GM12878 (cell line): ENCODE results near the gene SEPSECS. TPM values are rescaled to one million over a fixed set of nuclear protein-coding genes. Genes with fewer than 3 reads are reported as not detected.
"Not testable (repeated sequence)": the region's sequence is repeated elsewhere in the genome, so short reads cannot be mapped to it uniquely, and the experiment has no call there.

Experiments
- ATAC-seq: fragments of 200-7000 bp; cut with Tn5 transposase; 3 replicates; pipeline ENCODE4 v1.9.1; 2020; ENCODE audit warnings: mild to moderate bottlenecking, moderate library complexity
- BruUV-seq: library from RNA; stranded (reverse); fragments of 400-500 nt; replicated peaks from 2 replicates; lab custom pipeline; 2021; lab: Mats Ljungman, UMichigan
- CTCF ChIA-PET: fragments of 300-600 bp; sonication (Branson Sonifier 250); formaldehyde crosslinking; extraction: SDS; loops from one replicate; lab custom pipeline; 2021; ENCODE audit warnings: inconsistent platforms; lab: Yijun Ruan, JAX
- POLR2A ChIA-PET: fragments of 350-600 bp; formaldehyde crosslinking; extraction: SDS; loops from one replicate; lab custom pipeline; 2021; ENCODE audit warnings: inconsistent platforms; lab: Charles Lee
- RAD21 ChIA-PET: fragments of 300-600 bp; sonication (Branson Sonifier 250); formaldehyde crosslinking; loops from one replicate; lab custom pipeline; 2023; ENCODE audit warnings: antibody characterized with exemption; ENCODE audit not compliant: unreplicated experiment; lab: Charles Lee
- SMC1A ChIA-PET: fragments of 300-600 bp; sonication (Branson Sonifier 250); formaldehyde crosslinking; loops from one replicate; lab custom pipeline; 2023; ENCODE audit not compliant: unreplicated experiment, uncharacterized antibody; lab: Charles Lee
- DNase-seq: peaks from one replicate; pipeline ENCODE4 v3.0.0-alpha.2; 2011; ENCODE audit warnings: low read depth, low spot score
- FAIRE-seq: peaks from 3 replicates; lab custom pipeline; 2011; peaks lifted over from hg19 to GRCh38; lab: Jason Lieb, UNC
- H2AFZ ChIP-seq: 2 replicates; pipeline ENCODE4 v1.6.0; 2011; ENCODE audit warnings: low read depth, low read length, control low read depth; ENCODE audit not compliant: control insufficient read depth
- H3K27ac ChIP-seq: 2 replicates; pipeline ENCODE4 v1.5.1; 2011; ENCODE audit warnings: control low read depth; ENCODE audit not compliant: control insufficient read depth, insufficient read depth
- H3K27me3 ChIP-seq, 2 experiments: replicated peaks in 1 of 2; 2 replicates each; pipeline versions ENCODE4 v1.6.0 to v1.6.1; 2011; ENCODE audit warnings: low read length in 1 of 2; ENCODE audit not compliant: control insufficient read depth in 2 of 2, insufficient read depth in 2 of 2
- H3K36me3 ChIP-seq, 2 experiments: 2 replicates each; pipeline ENCODE4 v1.5.1; 2011; ENCODE audit warnings: low read length in 1 of 2; ENCODE audit not compliant: control insufficient read depth in 2 of 2, insufficient read depth in 2 of 2
- H3K4me1 ChIP-seq: 2 replicates; pipeline ENCODE4 v1.6.1; 2011; ENCODE audit warnings: mild to moderate bottlenecking, low read length, moderate library complexity, mixed read lengths; ENCODE audit not compliant: control insufficient read depth, insufficient read depth
- H3K4me2 ChIP-seq: 2 replicates; pipeline ENCODE4 v1.6.0; 2011; ENCODE audit warnings: control low read depth; ENCODE audit not compliant: control insufficient read depth, insufficient read depth
- H3K4me3 ChIP-seq: fragments of 200-600 bp; sonication (generic); 2 replicates; pipeline ENCODE4 v1.5.1; 2016
- H3K79me2 ChIP-seq: 2 replicates; pipeline ENCODE4 v1.6.0; 2011; ENCODE audit warnings: low read length; ENCODE audit not compliant: control insufficient read depth, insufficient read depth
- H3K9ac ChIP-seq: 2 replicates; pipeline ENCODE4 v1.8.0; 2011; ENCODE audit warnings: low read length, control low read depth, mixed read lengths; ENCODE audit not compliant: control insufficient read depth, insufficient read depth
- H3K9me3 ChIP-seq: replicated peaks from 3 replicates; pipeline ENCODE4 v1.5.1; 2011; ENCODE audit warnings: mild to moderate bottlenecking, low read length; ENCODE audit not compliant: control insufficient read depth, insufficient read depth
- H4K20me1 ChIP-seq: 2 replicates; pipeline ENCODE4 v1.6.0; 2011; ENCODE audit not compliant: control insufficient read depth, insufficient read depth
- BACH1 ChIP-seq: fragments of 450-650 bp; IDR thresholded peaks from 2 replicates; pipeline ENCODE4 v1.6.1; 2017; ENCODE audit warnings: mild to moderate bottlenecking, borderline replicate concordance
- BCL11A ChIP-seq: IDR thresholded peaks from 2 replicates; pipeline ENCODE4 v1.6.1; 2011; ENCODE audit warnings: low read depth, low read length
- EZH2 ChIP-seq: IDR thresholded peaks from 2 replicates; pipeline ENCODE4 v1.6.1; 2012; ENCODE audit warnings: low read depth, mild to moderate bottlenecking, control low read depth, inconsistent platforms, low read length, borderline replicate concordance; ENCODE audit not compliant: control insufficient read depth
- HDAC6 ChIP-seq: fragments of 200-600 bp; sonication (generic); IDR thresholded peaks from one replicate; pipeline ENCODE4 v1.8.0; 2017; ENCODE audit warnings: antibody characterized with exemption; ENCODE audit not compliant: unreplicated experiment
- RCOR1 ChIP-seq: conservative IDR thresholded peaks from 2 replicates; pipeline ENCODE4 v1.6.1; 2012; ENCODE audit warnings: low read depth, low read length, improper control_type of control experiment
- SUZ12 ChIP-seq: fragments of 200-600 bp; sonication (generic); IDR thresholded peaks from one replicate; pipeline ENCODE4 v1.6.1; 2018; ENCODE audit warnings: antibody characterized with exemption, mild to moderate bottlenecking; ENCODE audit not compliant: unreplicated experiment
- ZNF217 ChIP-seq: fragments of 450-650 bp; IDR thresholded peaks from 2 replicates; pipeline ENCODE4 v1.6.1; 2017; ENCODE audit warnings: antibody characterized with exemption, mild to moderate bottlenecking
- WGBS: methylation state at CpG from one replicate; pipeline ENCODE4 v1.1.6; 2016; ENCODE audit warnings: low lambda C conversion rate; ENCODE audit not compliant: insufficient replicate concordance, insufficient coverage; ENCODE audit errors: missing lambda C conversion rate; 5-methylcytosine and 5-hydroxymethylcytosine counted together
- in situ Hi-C: fragments of 300-500 bp; cut with MboI; formaldehyde crosslinking; loops from 9 replicates; pipeline ENCODE4 v1.14.3; 2018; ENCODE audit warnings: mixed read lengths
- intact Hi-C: fragments of 100-400 bp; cut with micrococcal nuclease; formaldehyde crosslinking; loops from one replicate; pipeline ENCODE4 v1.14.2; 2022; ENCODE audit not compliant: unreplicated experiment
- polyA plus RNA-seq, 11 experiments: library from polyadenylated mRNA; depleted of rRNA in 4 of 11; unstranded in 6 of 11; stranded (reverse) in 5 of 11; fragments of >200 nt; fragmentation: Nextera tagmentation in 4 of 11; fragmentation: Illumina TruSeq in 1 of 11; extraction: Ambion mirVana in 4 of 11; extraction: Trizol in 1 of 11; gene quantifications; 1 replicate in 1 of 11; 2 replicates in 10 of 11; pipeline versions ENCODE4 v1.2.1 to v1.2.3, GENCODE V29; 2011 to 2016; ENCODE audit warnings: inconsistent platforms in 2 of 11, missing spikeins in 2 of 11, low read depth in 1 of 11
- total RNA-seq, 4 experiments: library from RNA; depleted of rRNA in 3 of 4; stranded (reverse); fragments of >200 nt in 3 of 4; fragmentation: Illumina TruSeq in 1 of 4; extraction: Trizol in 1 of 4; gene quantifications; 2 replicates each; pipeline versions ENCODE4 v1.2.1 to v1.2.3, GENCODE V29; 2013 to 2021
- TF ChIP-seq, protein P1 (sequence below): fragments of 450-650 bp; IDR thresholded peaks from 2 replicates; pipeline ENCODE4 v1.6.1; 2017; ENCODE audit warnings: antibody characterized with exemption, mild to moderate bottlenecking, moderate library complexity
- TF ChIP-seq, protein P2 (sequence below): IDR thresholded peaks from 2 replicates; pipeline ENCODE4 v1.6.1; 2011; ENCODE audit warnings: borderline replicate concordance, low read depth, mild to moderate bottlenecking, moderate library complexity, mixed read lengths, low read length; ENCODE audit not compliant: insufficient read depth; ENCODE audit errors: extremely low read length

SEPSECS gene
- total and polyA plus RNA-seq, 10 of the 15 experiments (the other 5 are each of a cell fraction or from before 2014, with no cell fraction given) = 2.8 to 15.8 (median 7.2) TPM

DNA sequence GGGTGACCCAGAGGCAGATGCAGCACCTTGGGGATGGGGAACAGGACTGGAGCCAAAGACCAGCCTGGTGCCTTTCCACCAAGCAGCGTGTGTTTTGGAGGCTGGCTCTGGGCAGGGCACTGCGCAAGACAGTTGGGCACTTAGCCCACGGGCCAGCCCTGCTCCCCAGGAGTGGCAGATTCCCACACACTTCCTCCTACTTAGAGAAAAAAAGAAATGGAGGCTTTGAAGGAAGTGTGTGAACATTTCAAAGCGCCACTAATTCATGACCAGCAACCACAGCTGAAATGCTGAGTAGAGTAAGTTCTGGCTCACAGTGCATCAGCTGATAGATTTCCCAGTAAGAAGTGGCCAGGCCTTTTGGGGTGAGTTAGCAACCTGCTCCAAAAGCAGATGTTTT is 74.6 kb downstream of the SEPSECS start (continued):
- no peak for TF ChIP-seq HDAC6

DNA sequence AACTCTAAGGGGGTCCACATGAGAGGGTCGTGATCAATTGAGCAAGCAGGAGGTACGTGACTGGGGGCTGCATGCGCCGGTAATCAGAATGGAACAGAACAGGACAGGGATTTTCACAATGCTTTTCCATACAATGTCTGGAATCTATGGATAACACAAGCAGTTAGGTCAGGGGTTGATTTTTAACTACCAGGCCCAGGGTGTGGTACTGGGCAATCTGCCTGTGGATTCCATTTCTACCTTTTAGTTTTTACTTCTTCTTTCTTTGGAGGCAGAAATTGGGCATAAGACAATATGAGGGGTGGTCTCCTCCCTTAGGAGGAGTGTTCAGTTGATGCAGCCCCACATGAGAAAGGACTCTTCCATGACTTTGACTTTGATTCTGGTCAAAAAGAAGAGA is 76.8 kb downstream of the SEPSECS start:
- FAIRE-seq, H3K9ac ChIP-seq, H3K4me1 ChIP-seq, H3K27me3 ChIP-seq, intact Hi-C loops, H3K9me3 ChIP-seq, POLR2A ChIA-PET, in situ Hi-C loops, ATAC-seq, BruUV-seq, SMC1A ChIA-PET, H3K79me2 ChIP-seq, DNase-seq, H2AFZ ChIP-seq, H3K27ac ChIP-seq, H3K36me3 ChIP-seq, CTCF ChIA-PET, H3K4me2 ChIP-seq, H3K4me3 ChIP-seq, RAD21 ChIA-PET, H4K20me1 ChIP-seq: not testable (repeated sequence)
- 18% methylated on average over 4 of the region's 4 CpGs for WGBS

DNA sequence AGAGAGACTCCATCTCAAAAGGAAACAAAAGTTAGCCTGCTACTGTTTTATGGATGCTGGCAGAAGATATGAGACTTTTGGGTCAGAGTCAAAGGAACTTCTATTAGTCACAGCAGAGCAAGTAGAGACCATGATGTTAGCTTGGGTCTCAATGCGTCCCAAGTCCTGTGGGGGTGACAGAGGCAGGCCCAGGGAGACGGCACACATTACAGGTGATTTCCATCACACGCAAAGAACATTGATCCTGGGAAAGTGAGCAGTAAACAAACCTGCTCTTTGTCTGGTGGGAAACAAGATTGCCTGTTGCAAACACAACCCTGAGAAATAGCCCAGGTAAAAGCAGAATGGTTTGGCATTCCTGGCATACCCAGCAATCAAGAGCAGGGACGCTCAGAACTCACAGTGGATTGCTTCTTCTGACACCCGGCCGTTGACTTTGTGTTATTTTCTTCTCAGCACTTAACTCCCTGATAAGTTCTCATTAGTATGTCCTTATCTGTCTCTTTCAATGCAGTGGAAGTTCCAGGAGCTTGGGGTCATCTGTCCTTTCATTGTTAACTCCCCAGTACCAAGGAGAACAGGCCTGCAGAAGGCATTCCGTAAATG is 78.3 kb downstream of the SEPSECS start:
- in situ Hi-C loops (no loop called here), intact Hi-C loops (no loop called here)
- no peak overlapping the region for H3K9ac ChIP-seq
- no peaks in the 10 kb centered on the region for H3K36me3 ChIP-seq
- DNase-seq = no peak
- no peak overlapping the region for H3K27ac ChIP-seq
- no peaks in the 10 kb centered on the region; a peak in 2 of 4 replicates for H3K27me3 ChIP-seq
- WGBS = 62% methylated on average over 7 of the region's 7 CpGs
- SMC1A ChIA-PET = no interaction called here
- no peaks in the 10 kb centered on the region for H3K79me2 ChIP-seq
- ATAC-seq = no peak
- H2AFZ ChIP-seq = no peak overlapping the region
- FAIRE-seq = no peak
- CTCF ChIA-PET = no interaction called here
- H3K4me1 ChIP-seq = no peaks in the 10 kb centered on the region
- no peak overlapping the region for H3K4me3 ChIP-seq
- H3K4me2 ChIP-seq = no peak overlapping the region
- POLR2A ChIA-PET = no interaction called here
- no peaks in the 10 kb centered on the region for H4K20me1 ChIP-seq
- BruUV-seq = no TSS peak
- no peaks in the 10 kb centered on the region; the same call in 2 of the 3 replicates for H3K9me3 ChIP-seq
- RAD21 ChIA-PET = no interaction called here
- TF ChIP-seq ZNF217 (no peak), RCOR1 (no peak), BCL11A (no peak), SUZ12 (no peak), BACH1 (no peak), EZH2 (no peak)
- TF ChIP-seq, protein P1, sequence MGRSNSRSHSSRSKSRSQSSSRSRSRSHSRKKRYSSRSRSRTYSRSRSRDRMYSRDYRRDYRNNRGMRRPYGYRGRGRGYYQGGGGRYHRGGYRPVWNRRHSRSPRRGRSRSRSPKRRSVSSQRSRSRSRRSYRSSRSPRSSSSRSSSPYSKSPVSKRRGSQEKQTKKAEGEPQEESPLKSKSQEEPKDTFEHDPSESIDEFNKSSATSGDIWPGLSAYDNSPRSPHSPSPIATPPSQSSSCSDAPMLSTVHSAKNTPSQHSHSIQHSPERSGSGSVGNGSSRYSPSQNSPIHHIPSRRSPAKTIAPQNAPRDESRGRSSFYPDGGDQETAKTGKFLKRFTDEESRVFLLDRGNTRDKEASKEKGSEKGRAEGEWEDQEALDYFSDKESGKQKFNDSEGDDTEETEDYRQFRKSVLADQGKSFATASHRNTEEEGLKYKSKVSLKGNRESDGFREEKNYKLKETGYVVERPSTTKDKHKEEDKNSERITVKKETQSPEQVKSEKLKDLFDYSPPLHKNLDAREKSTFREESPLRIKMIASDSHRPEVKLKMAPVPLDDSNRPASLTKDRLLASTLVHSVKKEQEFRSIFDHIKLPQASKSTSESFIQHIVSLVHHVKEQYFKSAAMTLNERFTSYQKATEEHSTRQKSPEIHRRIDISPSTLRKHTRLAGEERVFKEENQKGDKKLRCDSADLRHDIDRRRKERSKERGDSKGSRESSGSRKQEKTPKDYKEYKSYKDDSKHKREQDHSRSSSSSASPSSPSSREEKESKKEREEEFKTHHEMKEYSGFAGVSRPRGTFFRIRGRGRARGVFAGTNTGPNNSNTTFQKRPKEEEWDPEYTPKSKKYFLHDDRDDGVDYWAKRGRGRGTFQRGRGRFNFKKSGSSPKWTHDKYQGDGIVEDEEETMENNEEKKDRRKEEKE = no peak
- TF ChIP-seq, protein P2, sequence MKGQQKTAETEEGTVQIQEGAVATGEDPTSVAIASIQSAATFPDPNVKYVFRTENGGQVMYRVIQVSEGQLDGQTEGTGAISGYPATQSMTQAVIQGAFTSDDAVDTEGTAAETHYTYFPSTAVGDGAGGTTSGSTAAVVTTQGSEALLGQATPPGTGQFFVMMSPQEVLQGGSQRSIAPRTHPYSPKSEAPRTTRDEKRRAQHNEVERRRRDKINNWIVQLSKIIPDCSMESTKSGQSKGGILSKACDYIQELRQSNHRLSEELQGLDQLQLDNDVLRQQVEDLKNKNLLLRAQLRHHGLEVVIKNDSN = no peak
